ENCODE measurements around the gene VIT. TPM values are rescaled to one million over a fixed set of nuclear protein-coding genes. Genes with fewer than 3 reads are reported as not detected.

Gene VIT
- polyA plus RNA-seq, 1 of the 3 experiments (the other 2 are of a cell fraction): not detected

GRCh38 chr2:36675579-36676282, 20.8 kb upstream of the VIT start:
- no peaks in the 10 kb centered on the region for H3K27me3 ChIP-seq (ENCODE audit: insufficient read depth)
- H3K9me2 ChIP-seq: no peaks in the 10 kb centered on the region
- TF ChIP-seq IRF3 (IDR thresholded peaks at IDR 0.05; ENCODE audit: low read depth, low read length) (no peak), FOSL2 (IDR thresholded peaks at IDR 0.05; ENCODE audit: borderline replicate concordance, low read depth) (no peak), RFX5 (IDR thresholded peaks at IDR 0.05; ENCODE audit: low read length) (no peak), NFIC (IDR thresholded peaks at IDR 0.05; ENCODE audit: borderline replicate concordance) (no peak), RXRA (IDR thresholded peaks at IDR 0.05; ENCODE audit: borderline replicate concordance, low read depth) (no peak), CTCF (IDR thresholded peaks at IDR 0.05) (no peak), FOXJ3 (CRISPR knock-in tag; IDR thresholded peaks at IDR 0.05) (no peak), RCOR1 (IDR thresholded peaks at IDR 0.05; ENCODE audit: low read length) (no peak), MAX (IDR thresholded peaks at IDR 0.05; ENCODE audit: low read depth) (no peak), POLR2AphosphoS5 (IDR thresholded peaks at IDR 0.05; ENCODE audit: low read depth, low read length) (no peak), RAD21 (IDR thresholded peaks at IDR 0.05; ENCODE audit: low read length) (no peak), SIN3A (IDR thresholded peaks at IDR 0.05; ENCODE audit: borderline replicate concordance, low read depth, low read length) (no peak), ZBTB33 (IDR thresholded peaks at IDR 0.05; ENCODE audit: borderline replicate concordance, low read depth) (no peak), TCF12 (IDR thresholded peaks at IDR 0.05) (no peak), USF1 (IDR thresholded peaks at IDR 0.05; ENCODE audit: borderline replicate concordance, low read depth) (no peak), FOXM1 (IDR thresholded peaks at IDR 0.05; ENCODE audit: low read depth) (no peak)
- no peak overlapping the region for H3K4me2 ChIP-seq
- H3K9me3 ChIP-seq: peaks cover 9% of the 10 kb centered on the region; the same call in 1 of the 2 replicates
- POLR2A ChIA-PET: no interaction called here
- CTCF ChIA-PET: interaction anchor here (0.6 to 2.7 kb wide), 4 partner anchors 10 to 323 kb away, joined by 3 to 24 read pairs (median 4); no protein-coding TSS in a partner anchor
- no peaks in the 10 kb centered on the region for H3K36me3 ChIP-seq (replicated peaks in 1 of 2; ENCODE audit: control insufficient read depth in 1 of 2, insufficient read depth in 2 of 2, low read length in 1 of 2)
- peaks cover 0 to 8% of the 10 kb centered on the region in 2 experiments; a peak in 1 of 4 replicates for H3K4me1 ChIP-seq (ENCODE audit: control insufficient read depth in 1 of 2, insufficient read depth in 2 of 2, low read depth in 1 of 2, low read length in 1 of 2)
- no peak overlapping the region for H2AFZ ChIP-seq (ENCODE audit: low read depth)
- no peak overlapping the region for H3K9ac ChIP-seq
- H4K20me1 ChIP-seq (ENCODE audit: insufficient read depth): no peaks in the 10 kb centered on the region
- H3F3A ChIP-seq (replicated peaks; ENCODE audit: insufficient read depth): peaks cover 4% of the 10 kb centered on the region
- no peak for DNase-seq
- H3K27ac ChIP-seq (ENCODE audit: low read depth in 2 of 2, low read length in 1 of 2): no peak overlapping the region
- no peak overlapping the region for H3K4me3 ChIP-seq (ENCODE audit: low read depth in 2 of 2, low read length in 1 of 2)
- no peaks in the 10 kb centered on the region for H3K79me2 ChIP-seq (ENCODE audit: insufficient read depth)

Measured in SK-N-SH (cell line).